BE2C (cell line): ENCODE measurements around the gene BEND7.
"Not testable (repeated sequence)": the region's sequence is repeated elsewhere in the genome, so short reads cannot be mapped to it uniquely, and the experiment has no call there.

Experiments
- DNase-seq: peaks from one replicate; pipeline ENCODE4 v3.0.0-alpha.2; 2020
- H3K27me3 ChIP-seq: fragments of 250-450 bp; sonication (Bioruptor Pico); 2 replicates; pipeline ENCODE4 v1.5.1; 2020; ENCODE audit warnings: mild to moderate bottlenecking
- H3K36me3 ChIP-seq: fragments of 250-450 bp; sonication (Bioruptor Pico); 2 replicates; pipeline ENCODE4 v1.5.1; 2020; ENCODE audit warnings: mild to moderate bottlenecking
- H3K4me1 ChIP-seq: fragments of 250-450 bp; sonication (Bioruptor Pico); 2 replicates; pipeline ENCODE4 v1.5.1; 2020
- H3K4me3 ChIP-seq: 2 replicates; pipeline ENCODE4 v1.5.1; 2011; ENCODE audit warnings: low read depth, low read length
- H3K9me3 ChIP-seq: fragments of 250-450 bp; sonication (Bioruptor Pico); 2 replicates; pipeline ENCODE4 v1.5.1; 2020
- TF ChIP-seq, protein P1 (sequence below): IDR thresholded peaks from 2 replicates; pipeline ENCODE4 v1.5.1; 2012; ENCODE audit warnings: mild to moderate bottlenecking, low read depth, low read length

Gene BEND7

DNA sequence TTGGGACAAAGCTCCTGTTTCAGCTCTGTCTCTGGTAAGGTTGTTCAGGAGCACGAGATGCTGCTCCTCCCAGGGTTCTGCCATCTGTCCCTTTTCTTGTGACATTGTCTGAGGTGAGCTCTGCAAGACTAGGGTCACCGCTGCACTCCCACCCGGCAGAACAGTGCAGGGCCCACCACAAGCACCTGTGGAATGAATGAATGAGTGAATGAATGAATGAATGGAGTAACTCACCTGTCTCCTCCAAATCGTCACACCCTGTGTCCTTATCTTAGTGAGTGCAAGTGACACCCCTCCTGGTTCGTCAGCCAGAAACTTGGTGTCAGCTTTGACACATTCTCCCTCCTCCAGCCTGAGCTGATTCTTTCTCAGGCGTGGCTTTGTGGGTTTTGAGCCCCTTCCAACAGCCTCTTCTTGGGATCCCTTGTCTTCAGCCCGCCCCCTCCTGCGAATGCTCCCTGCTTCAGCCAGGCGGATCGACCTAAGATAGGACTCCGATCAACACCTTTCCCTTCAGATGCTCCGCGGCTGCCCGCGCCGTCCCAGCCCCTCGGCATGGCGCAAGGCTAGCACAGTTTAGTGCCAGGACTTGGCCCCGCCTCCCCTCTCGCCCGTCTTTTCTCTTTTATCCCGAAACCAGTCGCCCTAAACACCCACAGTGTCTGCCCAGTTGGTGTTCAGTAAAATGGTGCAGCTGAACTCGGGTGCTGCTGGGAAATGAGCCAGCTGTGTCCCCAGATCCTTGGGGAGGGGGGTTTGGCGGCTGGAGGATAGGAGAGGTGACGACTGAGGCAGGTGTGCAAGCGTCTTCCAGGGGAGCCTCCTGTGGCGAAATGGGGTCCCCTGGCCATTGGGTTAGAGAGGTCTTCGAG, 89.3 kb downstream of the BEND7 start:
- TF ChIP-seq, protein P1, sequence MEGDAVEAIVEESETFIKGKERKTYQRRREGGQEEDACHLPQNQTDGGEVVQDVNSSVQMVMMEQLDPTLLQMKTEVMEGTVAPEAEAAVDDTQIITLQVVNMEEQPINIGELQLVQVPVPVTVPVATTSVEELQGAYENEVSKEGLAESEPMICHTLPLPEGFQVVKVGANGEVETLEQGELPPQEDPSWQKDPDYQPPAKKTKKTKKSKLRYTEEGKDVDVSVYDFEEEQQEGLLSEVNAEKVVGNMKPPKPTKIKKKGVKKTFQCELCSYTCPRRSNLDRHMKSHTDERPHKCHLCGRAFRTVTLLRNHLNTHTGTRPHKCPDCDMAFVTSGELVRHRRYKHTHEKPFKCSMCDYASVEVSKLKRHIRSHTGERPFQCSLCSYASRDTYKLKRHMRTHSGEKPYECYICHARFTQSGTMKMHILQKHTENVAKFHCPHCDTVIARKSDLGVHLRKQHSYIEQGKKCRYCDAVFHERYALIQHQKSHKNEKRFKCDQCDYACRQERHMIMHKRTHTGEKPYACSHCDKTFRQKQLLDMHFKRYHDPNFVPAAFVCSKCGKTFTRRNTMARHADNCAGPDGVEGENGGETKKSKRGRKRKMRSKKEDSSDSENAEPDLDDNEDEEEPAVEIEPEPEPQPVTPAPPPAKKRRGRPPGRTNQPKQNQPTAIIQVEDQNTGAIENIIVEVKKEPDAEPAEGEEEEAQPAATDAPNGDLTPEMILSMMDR: no peak
- Histone ChIP-seq H3K9me3 (no peaks in the 10 kb centered on the region), H3K4me1 (no peaks in the 10 kb centered on the region), H3K27me3 (peaks cover 55% of the 10 kb centered on the region), H3K4me3 (peak overlapping the region; percentile 43), H3K36me3 (no peaks in the 10 kb centered on the region)
- DNase-seq: no peak

GRCh38 chr10:13437026-13437555, 91.7 kb downstream of the BEND7 start:
- TF ChIP-seq, protein P1: no peak
- peaks cover 46% of the 10 kb centered on the region for H3K27me3 ChIP-seq
- H3K36me3 ChIP-seq: no peaks in the 10 kb centered on the region
- no peaks in the 10 kb centered on the region for H3K9me3 ChIP-seq
- H3K4me1 ChIP-seq: no peaks in the 10 kb centered on the region
- DNase-seq: no peak
- H3K4me3 ChIP-seq: no peak overlapping the region

- H3K36me3 ChIP-seq, DNase-seq, H3K9me3 ChIP-seq, H3K4me3 ChIP-seq, H3K27me3 ChIP-seq, H3K4me1 ChIP-seq: not testable (repeated sequence)
Observed at GRCh38 chr10:13427943-13428342, 100.9 kb downstream of the BEND7 start.

DNA sequence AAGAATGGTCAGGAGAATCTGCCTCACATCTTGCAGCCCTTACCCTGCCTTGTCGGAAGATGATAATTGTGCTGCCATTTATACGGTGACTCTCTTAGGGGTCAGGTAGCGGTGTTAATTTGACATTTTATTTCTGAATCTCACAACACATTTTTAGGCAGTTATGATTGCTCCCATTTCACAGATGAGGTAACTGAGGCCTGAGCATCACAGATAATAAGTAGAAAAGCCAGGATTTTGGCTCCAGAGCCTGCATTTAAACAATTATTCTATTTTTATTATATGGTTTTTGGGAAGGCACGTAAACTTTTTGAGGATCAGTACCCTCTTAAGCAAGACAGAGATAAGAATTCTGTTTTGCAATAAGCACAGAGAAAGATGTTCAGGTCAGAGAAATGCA, 103.4 kb downstream of the BEND7 start:
- Histone ChIP-seq H3K9me3 (no peaks in the 10 kb centered on the region), H3K27me3 (0 out of 2 replicates have a peak, but pooled peaks cover 3% of the 10 kb centered on the region), H3K4me3 (no peak overlapping the region), H3K36me3 (no peaks in the 10 kb centered on the region), H3K4me1 (no peaks in the 10 kb centered on the region)
- TF ChIP-seq, protein P1: no peak
- no peak for DNase-seq

GRCh38 chr10:13422800-13423199, 106.0 kb downstream of the BEND7 start:
- H3K27me3 ChIP-seq: 0 out of 2 replicates have a peak, but pooled peaks cover 3% of the 10 kb centered on the region
- no peaks in the 10 kb centered on the region for H3K9me3 ChIP-seq
- H3K36me3 ChIP-seq: no peaks in the 10 kb centered on the region
- H3K4me3 ChIP-seq: no peak overlapping the region
- DNase-seq: no peak
- no peaks in the 10 kb centered on the region for H3K4me1 ChIP-seq
- TF ChIP-seq, protein P1: no peak

DNA sequence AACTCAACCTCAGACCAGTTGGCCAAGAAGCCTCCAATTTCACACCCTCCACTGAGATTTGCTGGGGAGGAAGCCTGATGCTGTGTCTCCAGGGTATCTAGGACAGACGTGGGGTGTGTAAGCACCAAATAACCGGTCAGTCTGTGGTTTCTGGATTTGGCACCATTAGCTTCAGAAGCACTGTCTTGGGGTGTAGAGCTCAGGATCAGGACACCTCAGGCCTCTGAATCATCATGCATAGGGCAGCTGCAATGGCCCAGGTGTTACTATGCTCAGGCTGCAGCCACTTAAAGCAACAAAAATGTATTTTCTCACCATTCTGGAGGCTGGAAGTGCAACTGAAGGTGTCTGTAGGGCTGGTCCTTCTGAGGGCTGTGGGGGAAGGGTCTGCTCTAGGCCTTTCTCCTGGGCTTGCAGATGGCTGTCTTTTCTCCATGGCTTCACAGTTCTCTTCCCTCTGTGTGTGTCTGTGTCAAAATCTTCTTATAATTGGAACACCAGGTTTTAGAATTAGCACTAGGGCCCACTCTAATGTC, 107.4 kb downstream of the BEND7 start:
- H3K27me3 ChIP-seq: 0 out of 2 replicates have a peak, but pooled peaks cover 3% of the 10 kb centered on the region
- no peaks in the 10 kb centered on the region for H3K4me1 ChIP-seq
- H3K4me3 ChIP-seq: no peak overlapping the region
- no peaks in the 10 kb centered on the region for H3K36me3 ChIP-seq
- H3K9me3 ChIP-seq: no peaks in the 10 kb centered on the region
- TF ChIP-seq, protein P1: no peak
- DNase-seq: no peak
